Psoas muscle (tissue), 8 donors: ENCODE data around the gene ARHGAP15. TPM values are rescaled to one million over a fixed set of nuclear protein-coding genes. Genes with fewer than 3 reads are reported as not detected.

Experiments used
- ATAC-seq, 4 donors: fragments of 200-7000 bp; cut with Tn5 transposase; one replicate each; pipeline ENCODE4 v1.9.1; 2020; ENCODE audit warnings: moderate library complexity in 3 of 4, mild to moderate bottlenecking in 2 of 4
- DNase-seq, 2 donors: peaks; one replicate each; pipeline ENCODE4 v3.0.0-alpha.2; 2020
- H3K27ac ChIP-seq: fragments of 200-600 bp; one replicate; pipeline ENCODE4 v1.8.0; 2022
- H3K27me3 ChIP-seq, 3 donors: fragments of 200-600 bp in 1 of 3; one replicate each; pipeline versions ENCODE4 v1.6.1 to v1.8.0; 2013 to 2022; ENCODE audit warnings: low read length in 2 of 3, mild to moderate bottlenecking in 2 of 3, moderate library complexity in 1 of 3; ENCODE audit not compliant: insufficient read depth in 3 of 3
- H3K36me3 ChIP-seq, 2 donors: fragments of 200-600 bp in 1 of 2; one replicate each; pipeline versions ENCODE4 v1.6.1 to v1.8.0; 2013 to 2022; ENCODE audit warnings: low read depth in 1 of 2, mild to moderate bottlenecking in 1 of 2, moderate library complexity in 1 of 2; ENCODE audit not compliant: insufficient read depth in 1 of 2
- H3K4me1 ChIP-seq: fragments of 200-600 bp; one replicate; pipeline ENCODE4 v1.8.0; 2022
- H3K4me3 ChIP-seq: fragments of 200-600 bp; one replicate; pipeline ENCODE4 v1.8.0; 2022; ENCODE audit warnings: mild to moderate bottlenecking
- H3K9me3 ChIP-seq: fragments of 200-600 bp; one replicate; pipeline ENCODE4 v1.8.0; 2022
- WGBS, 3 donors: extraction: QIAGEN DNeasy Blood & Tissue Kit; methylation state at CpG; one replicate each; pipeline versions ENCODE4 v1.1.6 to v1.1.7; 2013; 5-methylcytosine and 5-hydroxymethylcytosine counted together
- intact Hi-C, 2 donors: fragments of 100-400 bp; cut with DNase I; formaldehyde crosslinking; loops; one replicate each; pipeline versions ENCODE4 v1.11.0 to v1.14.2; 2022
- polyA plus RNA-seq, 3 donors: library from polyadenylated mRNA; stranded (reverse); fragments of 200-250 nt; gene quantifications; one replicate each; pipeline ENCODE4 v1.2.3, GENCODE V29; 2013
- total RNA-seq, 4 donors: library from RNA; stranded (reverse); fragmentation: NEBNext Ultra II Directional in 2 of 4; extraction: Animal tissue kit (Norgen Biotek cat#: 25700) in 2 of 4; gene quantifications; one replicate each; pipeline versions ENCODE4 v1.2.1 to v1.2.4, GENCODE V29; 2021 to 2023
- TF ChIP-seq, protein P1 (sequence below): fragments of 200-600 bp; IDR thresholded peaks from one replicate; pipeline ENCODE4 v1.8.0; 2022; ENCODE audit warnings: antibody characterized with exemption
- donor health status: healthy with polysubstance abuse.
- donor health status: DM: no; HTN: no; CAD: no; lungs with moderate emphysema.
- donor health status: Bipolar disorder and iron deficiency.
- donor health status: healthy.
- donor health status: DM: yes; HTN: yes; CAD: no.
- donor health status: DM: no; HTN: no; CAD: no.
- donor health status: DM: no; HTN: no; CAD: no.
- donor health status: DM: yes; HTN: yes; CAD: no.

ARHGAP15 gene
- total and polyA plus RNA-seq, 7 donors: 0.49 to 3.1 (median 0.95) TPM

- H3K36me3 ChIP-seq: no peaks in the 10 kb centered on the region
- intact Hi-C loops: no loop called here
- DNase-seq (no peak), ATAC-seq (no peak)
- H3K4me3 ChIP-seq: no peak overlapping the region
- H3K27ac ChIP-seq: no peak overlapping the region
- H3K9me3 ChIP-seq: no peaks in the 10 kb centered on the region
- H3K4me1 ChIP-seq: no peaks in the 10 kb centered on the region
- 29 to 40% (median 32%) methylated on average over 5 of the region's 5 CpGs for WGBS, 3 donors
- TF ChIP-seq, protein P1, sequence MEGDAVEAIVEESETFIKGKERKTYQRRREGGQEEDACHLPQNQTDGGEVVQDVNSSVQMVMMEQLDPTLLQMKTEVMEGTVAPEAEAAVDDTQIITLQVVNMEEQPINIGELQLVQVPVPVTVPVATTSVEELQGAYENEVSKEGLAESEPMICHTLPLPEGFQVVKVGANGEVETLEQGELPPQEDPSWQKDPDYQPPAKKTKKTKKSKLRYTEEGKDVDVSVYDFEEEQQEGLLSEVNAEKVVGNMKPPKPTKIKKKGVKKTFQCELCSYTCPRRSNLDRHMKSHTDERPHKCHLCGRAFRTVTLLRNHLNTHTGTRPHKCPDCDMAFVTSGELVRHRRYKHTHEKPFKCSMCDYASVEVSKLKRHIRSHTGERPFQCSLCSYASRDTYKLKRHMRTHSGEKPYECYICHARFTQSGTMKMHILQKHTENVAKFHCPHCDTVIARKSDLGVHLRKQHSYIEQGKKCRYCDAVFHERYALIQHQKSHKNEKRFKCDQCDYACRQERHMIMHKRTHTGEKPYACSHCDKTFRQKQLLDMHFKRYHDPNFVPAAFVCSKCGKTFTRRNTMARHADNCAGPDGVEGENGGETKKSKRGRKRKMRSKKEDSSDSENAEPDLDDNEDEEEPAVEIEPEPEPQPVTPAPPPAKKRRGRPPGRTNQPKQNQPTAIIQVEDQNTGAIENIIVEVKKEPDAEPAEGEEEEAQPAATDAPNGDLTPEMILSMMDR: no peak
- H3K27me3 ChIP-seq: no peaks in the 10 kb centered on the region
These were observed 311.3 kb downstream of the ARHGAP15 start for GRCh38 chr2:143440411-143441012.

- H3K27ac ChIP-seq: no peak overlapping the region
- no peak for ATAC-seq
- TF ChIP-seq, protein P1: no peak
- H3K9me3 ChIP-seq: no peaks in the 10 kb centered on the region
- intact Hi-C loops: no loop called here
- no peaks in the 10 kb centered on the region for H3K27me3 ChIP-seq
- H3K36me3 ChIP-seq: no peaks in the 10 kb centered on the region
- no peaks in the 10 kb centered on the region for H3K4me1 ChIP-seq
- DNase-seq: no peak
- H3K4me3 ChIP-seq: no peak overlapping the region
- WGBS, 3 donors: 57 to 87% (median 67%) methylated on average over 6 of the region's 6 CpGs
These were observed 313.0 kb downstream of the ARHGAP15 start for GRCh38 chr2:143442193-143442592.

DNA sequence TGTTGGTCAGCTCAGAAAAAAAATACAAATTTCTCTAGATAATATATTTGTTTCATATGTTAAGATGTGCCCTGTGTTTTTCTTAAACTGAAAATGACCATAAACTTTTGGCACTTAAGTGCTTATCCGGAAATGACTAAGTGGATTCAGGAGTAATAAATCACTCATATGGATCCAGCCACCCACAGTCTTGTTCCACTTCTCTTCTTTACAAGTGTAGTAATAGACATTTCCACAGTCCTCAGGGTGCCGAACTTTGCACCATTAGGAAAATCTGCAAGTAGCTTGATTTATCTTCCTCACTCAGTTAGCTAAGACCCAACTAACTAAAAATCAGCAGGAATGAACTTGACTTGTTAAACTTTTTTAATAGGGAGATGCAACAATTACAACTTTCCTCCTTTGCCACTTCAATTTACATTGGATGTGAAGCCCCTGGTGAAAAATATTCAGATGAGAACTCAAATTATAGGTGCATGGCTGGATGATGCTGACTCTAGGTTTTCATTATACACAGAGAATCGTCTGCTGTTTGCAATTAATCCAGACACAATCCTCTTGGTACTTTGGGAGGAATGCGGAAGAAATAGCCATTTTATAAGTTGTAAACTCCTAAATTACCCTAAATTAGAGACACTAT lies 322.5 kb downstream of the ARHGAP15 start:
- Histone ChIP-seq H3K36me3 (no peaks in the 10 kb centered on the region), H3K4me1 (no peaks in the 10 kb centered on the region), H3K9me3 (no peaks in the 10 kb centered on the region), H3K27me3 (no peaks in the 10 kb centered on the region), H3K27ac (no peak overlapping the region), H3K4me3 (no peak overlapping the region)
- intact Hi-C loops: no loop called here
- ATAC-seq (no peak), DNase-seq (no peak)
- 38 to 43% (median 39%) methylated on average over 4 of the region's 4 CpGs for WGBS, 3 donors
- TF ChIP-seq, protein P1: no peak

- ATAC-seq: no peak
- H3K9me3 ChIP-seq: no peaks in the 10 kb centered on the region
- no peak overlapping the region for H3K4me3 ChIP-seq
- no peak for DNase-seq
- H3K27me3 ChIP-seq: no peaks in the 10 kb centered on the region
- no peaks in the 10 kb centered on the region for H3K4me1 ChIP-seq
- 80 to 85% (median 83%) methylated on average over 3 of the region's 3 CpGs for WGBS, 3 donors
- intact Hi-C loops: no loop called here
- TF ChIP-seq, protein P1: no peak
- no peak overlapping the region for H3K27ac ChIP-seq
- H3K36me3 ChIP-seq: no peaks in the 10 kb centered on the region
These were observed 323.7 kb downstream of the ARHGAP15 start for GRCh38 chr2:143452817-143453451.
